Astrocyte of the cerebellum (primary cell): ENCODE results near the gene HLA-DPB1.

ENCODE experiments used
- DNase-seq: peaks from one replicate; pipeline ENCODE4 v3.0.0-alpha.2; 2011; ENCODE audit warnings: low read depth
- H3K4me3 ChIP-seq: 2 replicates; pipeline ENCODE4 v1.5.1; 2011; ENCODE audit warnings: mild to moderate bottlenecking, low read depth, low read length, moderate library complexity
- CTCF ChIP-seq: IDR thresholded peaks from 2 replicates; pipeline ENCODE4 v1.5.1; 2012; ENCODE audit warnings: low read length, low read depth, moderate library complexity, mild to moderate bottlenecking; ENCODE audit errors: missing control alignments
- in situ Hi-C: cut with HindIII; loops from 2 replicates; pipeline ENCODE4 v1.10.0; 2017; ENCODE audit warnings: low sequenced_read_pairs

Gene HLA-DPB1

GRCh38 chr6:33071569-33071968, 4.2 kb upstream of the HLA-DPB1 start:
- TF ChIP-seq CTCF = no peak
- no peak for DNase-seq
- in situ Hi-C loops = no loop called here
- H3K4me3 ChIP-seq = no peak overlapping the region

- no peak for DNase-seq
- no peak for TF ChIP-seq CTCF
- H3K4me3 ChIP-seq = no peak overlapping the region
- in situ Hi-C loops = no loop called here
Measured at GRCh38 chr6:33072508-33073100, 3.2 kb upstream of the HLA-DPB1 start.

DNA sequence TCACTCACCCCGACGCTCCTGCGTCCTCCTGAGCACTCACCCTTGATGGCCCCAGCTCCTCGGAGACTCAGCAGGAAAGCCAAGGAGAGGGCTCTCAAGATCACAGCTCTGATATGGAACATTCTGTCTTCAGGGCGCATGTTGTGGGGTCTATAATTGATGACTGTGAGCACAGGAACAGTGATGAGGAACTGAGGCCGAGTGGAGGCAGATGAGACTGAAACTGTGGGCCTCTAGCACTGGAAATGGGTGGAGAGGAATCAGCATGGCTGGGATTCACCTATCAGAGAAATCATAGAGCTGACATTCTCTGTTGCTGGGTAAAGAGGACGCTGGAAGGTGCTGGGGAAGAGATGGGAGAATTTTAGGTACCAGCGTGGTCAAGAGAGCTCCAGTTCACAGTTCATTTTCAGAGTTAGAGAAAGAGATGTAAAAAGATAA, 2.3 kb upstream of the HLA-DPB1 start, which contains the start of gene HLA-DPA1:
Gene HLA-DPA1 (minus strand): TSS at position 219 of the 441 bp plus-strand sequence.
- no peak for DNase-seq
- TF ChIP-seq CTCF = no peak
- in situ Hi-C loops = no loop called here
- H3K4me3 ChIP-seq = no peak within 1 kb of the TSS

GRCh38 chr6:33075208-33075567, 602 bp upstream of the HLA-DPB1 start:
- in situ Hi-C loops = no loop called here

GRCh38 chr6:33076406-33076934, 680 bp downstream of the HLA-DPB1 start:
- H3K4me3 ChIP-seq = no peak overlapping the region
- in situ Hi-C loops = no loop called here
- TF ChIP-seq CTCF = no peak
- no peak for DNase-seq

More at GRCh38 chr6:33075208-33075567, 602 bp upstream of the HLA-DPB1 start:
- H3K4me3 ChIP-seq = no peak overlapping the region
- no peak for DNase-seq
- no peak for TF ChIP-seq CTCF

DNA sequence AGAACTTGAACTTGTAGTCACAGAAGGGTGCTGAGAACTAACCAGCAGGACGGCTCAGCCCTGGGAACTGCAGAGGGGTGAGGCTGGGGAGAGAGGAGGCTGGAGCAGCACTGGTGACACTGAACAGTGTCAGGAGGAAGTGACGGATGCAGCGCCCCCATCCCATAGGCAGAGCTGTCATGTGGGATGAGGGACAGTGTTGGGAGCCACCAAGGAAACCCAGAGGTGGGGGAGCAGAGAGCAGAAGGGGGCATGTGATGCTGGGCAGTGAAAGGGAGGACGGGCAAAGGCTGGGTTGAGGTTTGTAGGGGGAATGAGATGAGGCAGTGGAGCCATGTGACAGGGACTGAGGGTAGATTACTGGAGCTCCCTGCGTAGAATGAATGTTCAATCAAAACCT, 2.1 kb downstream of the HLA-DPB1 start:
- no peak for DNase-seq
- no peak for TF ChIP-seq CTCF
- in situ Hi-C loops = no loop called here
- H3K4me3 ChIP-seq = no peak overlapping the region
